Vagina (tissue), 2 donors: ENCODE data around the gene GOLGA5.

ENCODE experiments used
- CTCF ChIP-seq, 3 experiments: fragments of 450-650 bp in 2 of 3; fragments of 200-600 bp in 1 of 3; sonication (generic) in 1 of 3; IDR thresholded peaks; one replicate each; pipeline ENCODE4 v1.5.1; 2017 to 2019; ENCODE audit warnings: antibody characterized with exemption in 3 of 3, mild to moderate bottlenecking in 2 of 3, moderate library complexity in 2 of 3
- POLR2A ChIP-seq, 2 donors: fragments of 450-650 bp; IDR thresholded peaks; one replicate each; pipeline ENCODE4 v1.6.1; 2017; ENCODE audit warnings: antibody characterized with exemption in 2 of 2, mild to moderate bottlenecking in 2 of 2, moderate library complexity in 2 of 2

DNA sequence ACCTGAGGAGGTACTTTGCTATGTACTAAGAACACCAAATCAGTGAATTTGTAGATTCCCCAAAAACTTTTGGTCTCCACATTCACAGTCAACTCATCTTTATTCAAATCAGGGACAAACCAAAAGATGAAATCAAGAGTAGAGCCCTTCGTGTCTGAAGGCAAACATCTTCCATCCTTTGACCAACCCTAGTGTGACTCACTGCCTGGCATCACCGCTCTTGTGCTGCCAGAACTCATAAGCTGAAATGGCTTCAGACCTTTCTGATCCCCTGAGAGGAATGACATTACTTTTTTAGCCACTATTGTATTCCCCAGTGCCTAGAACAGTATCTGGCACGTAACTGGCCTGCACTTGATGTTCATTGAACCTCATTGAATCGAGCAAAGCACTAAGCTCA lies 50.1 kb downstream of the GOLGA5 start:
- no peak for TF ChIP-seq POLR2A (IDR thresholded peaks at IDR 0.05)
- TF ChIP-seq CTCF (IDR thresholded peaks at IDR 0.05), result no peak
